HG02759 (cell line): ENCODE results near the gene ARID3A.

Experiments
- ATAC-seq: cut with Tn5 transposase; IDR thresholded peaks from one replicate; pipeline ENCODE4 v1.9.1; 2021; ENCODE audit warnings: mild to moderate bottlenecking, moderate library complexity; ENCODE audit not compliant: unreplicated experiment

Gene ARID3A

DNA sequence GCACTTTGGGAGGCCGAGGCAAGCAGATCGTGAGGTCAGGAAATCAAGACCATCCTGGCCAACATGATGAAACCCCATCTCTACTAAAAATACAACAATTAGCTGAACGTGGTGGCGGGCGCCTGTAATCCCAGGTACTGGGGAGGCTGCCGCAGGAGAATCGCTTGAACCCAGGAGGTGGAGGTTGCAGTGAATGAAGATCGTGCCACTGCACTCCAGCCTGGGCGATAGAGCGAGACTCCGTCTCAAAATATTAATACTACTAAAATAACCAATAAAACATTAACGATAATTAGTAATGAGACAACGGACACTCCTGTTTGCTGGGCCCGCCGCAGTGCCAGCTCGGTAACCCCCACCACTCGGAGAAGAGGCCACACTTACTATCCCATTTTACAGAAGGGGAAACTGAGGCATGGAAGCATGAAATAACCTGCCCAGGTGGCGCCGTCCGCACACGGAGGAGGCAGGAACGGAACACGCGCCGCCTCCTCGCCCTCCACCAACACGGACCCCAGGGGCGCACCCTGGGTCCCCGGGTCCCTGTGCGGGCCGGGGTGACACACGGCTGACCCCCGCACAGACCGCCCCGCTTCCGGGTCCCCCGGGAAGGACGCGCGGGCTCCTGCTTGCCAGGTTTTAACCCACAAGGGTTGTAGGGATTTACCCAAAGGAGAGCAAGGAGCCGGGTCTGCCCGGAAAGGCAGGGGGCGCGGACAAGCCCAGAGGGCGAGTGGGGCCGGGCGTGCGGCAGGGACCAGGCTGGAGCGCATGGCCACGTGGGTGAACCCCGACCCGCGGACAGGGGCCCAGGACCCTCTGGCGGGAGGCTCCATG lies 14.4 kb upstream of the ARID3A start:
- ATAC-seq: no peak

DNA sequence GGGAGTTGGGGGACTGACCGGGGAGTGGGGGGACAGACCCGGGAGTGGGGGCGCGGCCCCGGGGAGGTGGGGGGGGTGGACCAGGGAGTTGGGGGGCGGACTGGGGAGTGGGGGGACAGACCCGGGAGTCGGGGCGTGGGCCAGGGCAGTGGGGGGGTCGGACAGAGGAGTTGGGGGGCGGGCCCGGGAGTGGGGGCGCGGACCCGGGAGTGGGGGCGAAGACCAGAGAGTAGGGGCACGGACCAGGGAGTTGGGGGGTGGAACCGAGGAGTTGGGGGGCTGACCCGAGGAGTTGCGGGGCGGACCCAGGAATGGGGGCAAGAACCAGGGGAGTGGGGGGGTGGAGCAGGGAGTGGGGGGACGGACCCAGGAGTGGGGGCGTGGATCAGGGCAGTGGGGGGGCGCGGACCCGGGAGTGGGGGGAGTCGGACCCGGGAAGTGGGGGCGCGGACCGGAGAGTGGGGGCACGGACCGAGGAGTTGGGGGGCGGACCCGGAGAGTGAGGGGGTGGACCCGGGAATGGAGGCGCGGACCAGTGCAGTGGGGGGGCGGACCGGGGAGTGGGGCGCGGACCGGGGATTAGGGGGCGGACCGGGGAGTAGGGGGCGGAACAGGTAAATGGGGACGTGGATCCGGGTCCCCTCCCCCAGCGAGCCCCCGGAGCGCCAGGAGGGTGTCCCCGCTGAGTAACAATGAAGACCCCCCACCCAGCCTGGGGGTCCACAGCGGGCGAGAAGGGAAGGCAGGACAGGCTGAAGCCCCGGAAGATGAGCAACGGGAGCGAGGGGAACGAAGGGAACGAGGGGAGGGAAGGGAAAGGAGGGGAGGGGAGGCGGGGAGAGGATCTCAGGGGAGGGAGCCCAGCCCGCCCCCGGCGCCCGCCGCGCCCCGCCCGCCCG lies 13.4 kb upstream of the ARID3A start:
- peak; percentile 10 for ATAC-seq

- peak; percentile 68 for ATAC-seq
Observed at GRCh38 chr19:913080-913748, 12.6 kb upstream of the ARID3A start, which contains the start of gene R3HDM4. Gene R3HDM4 (minus strand): TSS chr19:913219. CDS start chr19:913157, 62 bp downstream.

DNA sequence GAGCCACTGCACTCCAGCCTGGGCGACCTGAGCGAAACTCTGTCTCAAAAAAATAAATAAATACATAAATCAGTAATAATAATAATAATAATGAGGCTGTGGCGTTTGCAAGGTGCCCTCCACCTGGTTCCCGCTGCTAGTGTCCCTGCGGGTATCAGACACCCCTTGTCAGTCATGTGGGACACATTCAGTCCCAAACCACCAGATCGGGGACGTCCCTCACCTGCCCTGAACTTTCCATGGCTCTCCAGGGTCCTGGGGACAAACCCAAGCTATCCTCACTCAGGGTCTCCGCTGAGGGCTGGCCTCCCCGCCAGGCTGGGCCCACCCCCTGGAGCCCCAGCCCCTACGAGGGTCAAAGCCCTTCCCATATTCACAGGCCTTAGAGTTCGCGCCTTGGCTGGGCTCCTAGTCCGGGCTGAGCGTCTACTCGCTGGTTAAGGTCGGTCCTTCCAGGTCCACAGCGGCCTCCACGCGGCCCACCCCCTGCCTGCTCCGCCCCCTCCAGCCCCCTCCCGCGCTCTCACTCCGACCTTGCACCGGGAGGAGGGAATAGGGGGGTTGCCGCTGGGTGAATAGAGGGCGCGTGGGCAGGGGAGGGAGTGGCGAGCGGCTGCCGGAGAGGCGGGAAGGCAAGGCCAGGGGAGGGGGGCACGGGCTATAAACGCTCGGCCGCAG lies 9.1 kb upstream of the ARID3A start:
- no peak for ATAC-seq

DNA sequence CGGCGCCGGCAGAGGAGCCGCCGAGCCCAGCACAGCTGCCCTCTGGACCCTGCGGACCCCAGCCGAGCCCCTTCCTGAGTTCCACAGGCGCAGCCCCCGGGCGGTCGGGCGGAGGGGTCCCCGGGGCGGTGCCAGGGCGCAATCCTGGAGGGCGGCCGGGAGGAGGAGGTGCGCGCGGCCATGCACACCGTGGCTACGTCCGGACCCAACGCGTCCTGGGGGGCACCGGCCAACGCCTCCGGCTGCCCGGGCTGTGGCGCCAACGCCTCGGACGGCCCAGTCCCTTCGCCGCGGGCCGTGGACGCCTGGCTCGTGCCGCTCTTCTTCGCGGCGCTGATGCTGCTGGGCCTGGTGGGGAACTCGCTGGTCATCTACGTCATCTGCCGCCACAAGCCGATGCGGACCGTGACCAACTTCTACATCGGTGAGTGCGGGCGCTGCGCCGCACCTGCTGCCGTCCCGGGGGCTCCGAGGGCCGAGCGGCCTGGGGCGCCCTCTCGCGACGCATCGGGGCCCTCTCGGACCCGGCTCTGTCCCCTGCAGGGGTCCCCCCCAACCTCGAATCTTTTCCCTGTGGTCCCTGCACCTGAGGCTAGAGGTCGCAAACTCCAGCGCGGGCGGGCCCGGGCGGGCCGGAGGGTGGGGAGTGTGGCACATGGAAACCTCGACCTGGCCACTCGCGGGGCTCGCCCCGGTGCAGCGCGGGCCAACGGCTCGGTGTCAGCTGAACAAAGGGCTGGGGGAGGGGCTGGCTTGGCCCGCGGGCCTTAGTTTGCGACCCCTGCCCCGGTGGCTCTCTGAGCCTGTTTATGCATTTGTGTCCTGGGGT lies 8.3 kb upstream of the ARID3A start, which contains the start of gene KISS1R:
TSS of gene KISS1R (plus strand) at position 11 of the 829 bp plus-strand sequence. CDS start at position 181, 170 bp downstream.
- ATAC-seq: no peak

DNA sequence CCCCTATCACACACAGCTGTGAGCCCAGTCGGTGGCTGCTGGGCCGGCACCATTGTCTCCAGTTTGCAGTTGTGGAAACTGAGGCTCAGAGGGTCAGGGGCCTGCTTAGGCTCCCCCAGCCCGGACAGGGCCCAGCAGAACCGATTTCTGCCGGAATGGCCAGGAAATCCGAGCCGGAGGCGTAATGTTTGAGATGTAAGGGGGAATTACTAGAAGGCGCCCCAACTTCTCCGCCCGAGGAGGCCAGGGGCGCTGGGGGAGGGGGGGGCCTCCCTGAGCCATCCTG lies 7.7 kb upstream of the ARID3A start:
- no peak for ATAC-seq

- no peak for ATAC-seq
Observed at GRCh38 chr19:918481-919198, 7.2 kb upstream of the ARID3A start.

DNA sequence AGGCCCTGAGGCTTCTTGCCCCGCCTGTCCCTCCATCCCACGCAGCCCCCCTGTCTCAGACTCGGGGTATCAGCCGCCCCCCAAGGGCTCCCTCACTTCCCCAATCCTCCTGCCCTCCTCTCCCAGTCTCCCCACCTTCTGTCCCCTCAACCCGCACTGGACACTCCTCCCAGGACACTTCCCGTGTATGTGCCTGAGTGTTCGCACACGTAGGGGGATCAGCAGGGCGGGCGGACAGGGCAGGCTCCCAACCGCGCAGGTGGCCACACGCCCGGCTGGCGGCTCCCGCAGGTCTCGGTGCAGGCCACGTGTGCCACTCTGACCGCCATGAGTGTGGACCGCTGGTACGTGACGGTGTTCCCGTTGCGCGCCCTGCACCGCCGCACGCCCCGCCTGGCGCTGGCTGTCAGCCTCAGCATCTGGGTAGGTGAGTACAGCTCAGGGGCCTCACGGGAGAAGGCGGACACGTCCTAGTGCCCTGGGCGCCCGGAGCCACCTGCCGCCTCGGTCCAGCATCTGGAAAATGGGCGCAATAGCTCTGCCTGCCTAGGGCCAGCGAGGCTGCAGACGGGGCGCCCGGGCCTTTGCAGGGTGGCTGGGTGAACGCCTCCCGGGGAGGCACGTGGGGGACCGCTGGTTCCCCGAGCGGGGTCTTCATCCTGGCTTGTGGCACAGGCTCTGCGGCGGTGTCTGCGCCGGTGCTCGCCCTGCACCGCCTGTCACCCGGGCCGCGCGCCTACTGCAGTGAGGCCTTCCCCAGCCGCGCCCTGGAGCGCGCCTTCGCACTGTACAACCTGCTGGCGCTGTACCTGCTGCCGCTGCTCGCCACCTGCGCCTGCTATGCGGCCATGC lies 6.4 kb upstream of the ARID3A start:
- no peak for ATAC-seq

GRCh38 chr19:920051-920864 lies 5.6 kb upstream of the ARID3A start:
- no peak for ATAC-seq

DNA sequence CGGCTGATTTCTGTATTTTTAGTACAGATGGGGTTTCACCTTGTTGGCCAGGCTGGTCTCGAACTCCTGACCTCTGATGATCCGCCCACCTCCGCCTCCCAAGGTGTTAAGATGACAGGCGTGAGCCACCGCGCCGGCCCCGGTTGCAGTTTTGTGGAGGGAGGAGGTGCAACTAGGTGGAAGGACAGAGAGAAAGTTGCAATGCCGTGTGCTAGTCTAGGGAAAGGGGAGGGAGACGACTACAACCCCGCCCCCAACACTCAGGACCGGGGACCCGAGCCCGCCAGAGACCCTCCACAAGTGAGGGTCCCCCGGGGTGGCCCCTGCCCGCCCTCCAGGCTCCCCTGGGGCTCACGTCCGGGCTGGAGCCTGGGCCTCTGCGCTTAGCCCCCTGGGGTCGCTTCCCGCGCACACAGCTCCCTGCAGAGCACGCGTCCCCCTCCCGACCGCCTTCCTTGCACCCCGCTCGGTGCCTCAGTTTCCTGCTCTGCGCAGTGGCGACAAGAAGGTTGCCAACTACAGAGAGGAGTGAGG lies 1.2 kb upstream of the ARID3A start:
- ATAC-seq: no peak

GRCh38 chr19:925087-925525 lies 729 bp upstream of the ARID3A start:
- ATAC-seq: peak; percentile 44

- no peak for ATAC-seq
Observed at GRCh38 chr19:926323-926588, 421 bp downstream of the ARID3A start.

DNA sequence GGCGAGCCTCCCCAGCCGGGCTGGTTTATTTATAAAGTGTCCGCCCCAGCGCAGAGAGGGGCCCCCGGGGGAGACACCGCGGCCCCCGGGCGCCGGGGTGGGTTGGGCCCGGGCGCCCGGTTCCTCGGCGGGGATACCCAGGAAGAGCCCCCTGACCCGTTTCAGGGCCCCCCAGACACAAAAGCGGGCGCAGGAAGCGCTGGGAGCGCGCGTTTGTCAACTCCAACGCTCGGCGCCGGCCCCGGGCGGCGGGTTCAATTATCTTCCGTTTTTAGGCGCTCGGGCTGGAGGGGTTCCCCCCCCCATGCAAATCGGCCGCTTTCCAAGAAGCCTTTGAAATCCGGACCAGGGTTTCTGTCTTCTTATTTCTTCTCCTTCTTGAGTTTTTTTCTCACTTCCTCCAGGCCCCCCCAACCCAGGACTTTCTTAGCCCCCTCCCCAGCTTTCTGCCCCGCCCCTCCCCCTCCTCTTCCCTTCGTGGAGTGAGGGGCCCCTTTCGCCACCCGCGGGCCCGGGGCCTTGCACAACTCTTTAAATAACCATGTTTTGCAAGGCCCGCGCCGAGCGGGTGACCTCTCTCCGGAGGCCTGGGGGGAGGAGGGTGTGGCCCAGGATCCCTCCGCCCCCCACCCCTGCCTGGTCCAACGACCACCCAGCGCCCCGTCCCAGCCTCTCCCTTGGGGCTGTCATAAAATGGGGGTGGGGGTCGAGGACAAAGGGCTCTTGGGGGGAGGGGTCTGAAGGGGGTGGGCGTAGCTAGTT lies 935 bp downstream of the ARID3A start:
- no peak for ATAC-seq

DNA sequence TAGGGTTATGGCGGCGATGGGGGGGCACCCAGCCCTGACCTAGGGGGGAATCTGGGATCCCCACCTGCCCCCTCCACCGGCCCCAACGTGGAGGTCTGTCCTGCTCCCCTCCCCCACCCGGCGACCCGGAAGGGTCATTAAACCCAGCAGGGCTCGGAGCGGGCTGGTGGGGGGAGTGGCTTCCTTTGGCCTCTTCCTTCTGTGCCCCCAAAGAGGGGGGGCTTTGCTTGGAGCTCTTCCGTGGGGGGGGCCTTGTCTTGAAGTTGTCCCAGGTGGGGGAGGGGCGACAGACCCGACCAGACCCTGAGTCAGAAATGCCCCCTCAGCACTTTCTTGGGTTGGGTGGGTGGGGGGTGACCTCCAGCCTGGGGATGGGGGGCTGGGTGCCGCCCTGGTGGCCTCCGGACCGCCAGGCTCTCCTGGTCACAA lies 1.5 kb downstream of the ARID3A start:
- ATAC-seq: no peak

GRCh38 chr19:927780-928401 lies 2.1 kb downstream of the ARID3A start:
- no peak for ATAC-seq
